Stimulated activated CD4-positive, alpha-beta T cell treated with anti-CD3 and anti-CD28 coated beads, Interleukin-1b, Interleukin-23, amount 100 ng/mL, for 48 hours (primary cell): ENCODE measurements around the gene CACNA2D4.

Source experiments
- DNase-seq: peaks from one replicate; pipeline ENCODE4 v3.0.0-alpha.2; 2020

Gene CACNA2D4

GRCh38 chr12:1842905-1843640 lies 75.4 kb downstream of the CACNA2D4 start:
- DNase-seq: no peak

DNA sequence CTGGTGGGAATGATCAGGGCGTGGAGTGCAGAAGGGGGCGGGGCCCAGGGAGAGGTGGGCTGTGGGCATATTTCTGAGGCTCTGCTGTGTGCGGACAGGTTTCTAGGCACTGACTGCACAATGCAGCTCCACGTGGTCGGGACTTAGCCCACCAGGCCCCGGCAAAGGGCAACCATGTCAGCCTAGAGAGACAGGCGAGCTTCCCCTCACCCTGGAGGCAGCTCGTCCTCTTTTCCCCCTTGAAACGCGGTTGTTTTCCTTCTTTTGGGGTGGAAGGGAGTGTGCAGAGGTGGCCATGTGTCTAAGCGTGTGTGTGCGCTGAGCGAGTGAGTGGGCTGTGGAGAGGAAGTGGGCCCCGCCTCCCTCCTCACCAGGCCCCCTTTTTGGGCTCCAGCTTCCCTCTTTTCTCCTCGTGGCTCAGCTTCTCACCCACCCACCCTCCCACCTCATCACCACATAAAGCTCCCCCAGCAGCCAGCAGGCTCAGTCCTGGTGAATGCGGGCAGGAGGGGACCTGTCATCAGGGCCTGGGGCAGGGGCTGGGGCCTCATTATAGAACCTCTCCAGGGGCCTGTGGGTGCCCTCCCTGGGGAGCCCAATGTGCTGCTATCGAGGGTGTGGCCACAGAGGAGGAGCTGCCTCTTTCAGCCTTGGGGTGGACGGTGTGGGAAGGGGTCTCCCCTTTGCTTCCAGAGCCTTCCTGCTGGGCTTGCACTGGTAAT lies 76.1 kb downstream of the CACNA2D4 start:
- no peak for DNase-seq

DNA sequence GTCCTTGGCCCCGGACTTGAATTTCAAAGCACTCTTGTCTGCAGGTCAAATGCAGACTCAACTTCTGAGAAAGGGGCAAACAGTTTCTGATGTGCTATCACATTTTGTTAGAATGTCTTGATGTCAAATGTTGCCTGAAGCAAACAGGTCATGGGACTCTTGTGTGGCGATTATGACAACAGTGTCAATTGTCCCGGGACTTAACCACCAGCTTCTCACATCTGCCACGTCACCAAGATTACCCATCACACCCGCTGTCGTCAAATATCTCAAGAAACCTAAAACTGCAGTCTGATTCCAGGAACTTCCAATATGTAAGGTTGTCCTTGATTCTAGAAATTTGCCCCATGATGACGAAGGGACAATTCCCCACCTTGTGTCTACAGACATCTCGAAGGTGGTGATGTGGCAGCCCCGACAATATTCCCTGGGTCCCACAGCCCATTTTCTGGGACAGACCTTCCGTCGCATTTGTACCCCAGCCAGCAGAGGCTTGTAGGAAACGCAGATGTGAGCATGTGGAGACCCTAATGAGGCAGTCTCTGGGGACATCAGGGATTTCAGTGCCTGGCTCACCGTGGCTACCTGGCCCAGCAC lies 76.8 kb downstream of the CACNA2D4 start:
- no peak for DNase-seq

DNA sequence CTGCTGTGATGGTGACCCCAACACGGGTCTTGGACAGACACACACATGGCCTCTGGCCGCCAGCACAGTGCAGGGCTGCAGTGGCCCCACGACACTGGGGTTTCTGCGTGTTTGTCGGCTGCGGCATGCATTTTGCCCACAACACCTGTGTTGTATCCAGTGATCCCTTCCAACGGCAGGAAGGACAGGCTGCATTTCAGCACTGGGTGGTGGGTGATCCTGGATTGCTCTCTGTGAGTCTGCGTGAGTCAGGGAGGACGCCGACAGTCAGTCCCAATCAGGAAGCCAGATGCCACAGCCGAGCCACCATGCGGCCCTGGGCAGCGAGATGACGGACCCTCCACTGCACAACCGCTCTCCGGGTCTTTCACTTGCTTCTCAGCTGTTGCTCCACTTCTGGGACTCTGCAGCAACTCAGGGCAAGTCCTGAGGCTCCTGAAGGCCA lies 77.4 kb downstream of the CACNA2D4 start:
- DNase-seq: no peak

- DNase-seq: no peak
These were observed 78.2 kb downstream of the CACNA2D4 start for GRCh38 chr12:1839956-1840951.

DNA sequence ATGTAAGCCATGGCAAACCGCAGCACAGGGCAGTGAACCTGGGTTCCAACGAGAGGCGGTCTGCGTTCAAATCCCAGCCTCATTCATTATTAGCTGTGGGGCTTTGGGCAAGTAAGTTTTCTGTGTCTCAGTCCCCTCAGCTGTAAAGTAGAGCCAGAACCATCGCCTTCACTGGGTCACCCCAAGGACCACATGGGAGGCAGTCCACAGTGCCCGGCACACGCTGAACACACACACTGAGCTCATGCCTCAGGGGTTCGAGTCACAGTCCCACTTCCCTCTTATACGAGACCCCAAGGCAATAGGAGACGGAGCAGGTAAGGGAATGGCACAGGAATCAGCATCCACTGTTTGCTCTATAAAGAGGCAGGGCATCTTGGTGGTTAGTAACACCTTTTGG lies 79.0 kb downstream of the CACNA2D4 start:
- no peak for DNase-seq

DNA sequence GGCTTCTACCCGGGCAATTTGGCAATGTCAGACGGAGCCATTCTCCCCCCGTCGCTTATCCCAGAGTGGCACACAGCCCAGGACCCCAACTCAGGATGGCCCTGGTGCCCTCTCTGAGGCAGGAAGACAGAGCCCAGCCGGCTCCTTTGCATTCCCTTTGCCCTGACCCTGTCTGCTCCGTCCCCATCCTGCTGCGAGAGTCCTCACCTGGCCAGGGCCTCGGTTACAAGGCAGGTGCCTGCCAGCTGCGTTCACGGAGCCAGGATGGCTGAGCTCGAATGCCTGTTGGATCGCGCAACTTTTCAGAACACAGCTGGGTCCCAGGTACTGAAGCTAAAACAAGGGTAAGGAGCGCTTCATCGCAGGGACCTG lies 79.5 kb downstream of the CACNA2D4 start:
- DNase-seq: no peak

- no peak for DNase-seq
These were observed 80.1 kb downstream of the CACNA2D4 start for GRCh38 chr12:1838205-1838993.

DNA sequence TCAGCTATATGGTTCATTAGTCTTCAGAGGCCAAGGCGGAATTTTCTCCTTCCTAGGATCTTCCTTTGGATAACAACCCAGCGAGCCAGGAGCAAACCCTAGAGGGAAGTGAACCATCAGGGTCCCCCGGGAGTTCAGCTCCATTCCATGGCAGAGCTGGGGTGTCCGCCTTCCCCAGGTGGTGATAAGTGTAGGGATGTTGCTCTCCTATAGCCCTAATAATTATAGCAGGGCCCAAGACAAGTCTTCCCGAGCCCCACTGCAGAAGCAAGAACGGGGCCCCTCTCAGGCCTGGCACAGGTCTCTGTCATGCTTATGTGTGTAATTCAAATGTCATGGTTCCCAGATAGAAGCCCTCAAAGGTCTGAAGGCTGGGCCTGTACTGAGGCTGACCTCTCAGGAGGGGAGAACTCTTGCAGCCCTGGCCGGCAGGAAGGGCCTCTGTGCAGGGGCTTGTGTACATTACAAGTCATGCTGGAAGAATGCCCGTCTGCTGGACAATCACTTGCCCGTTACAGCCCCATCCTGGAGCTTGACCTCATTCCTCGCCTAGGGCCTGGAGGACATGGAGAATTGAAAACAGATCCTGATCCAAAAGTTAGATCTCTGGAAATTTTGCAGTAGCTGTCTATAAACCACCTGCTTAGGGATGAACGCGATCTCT lies 80.8 kb downstream of the CACNA2D4 start:
- DNase-seq: no peak

DNA sequence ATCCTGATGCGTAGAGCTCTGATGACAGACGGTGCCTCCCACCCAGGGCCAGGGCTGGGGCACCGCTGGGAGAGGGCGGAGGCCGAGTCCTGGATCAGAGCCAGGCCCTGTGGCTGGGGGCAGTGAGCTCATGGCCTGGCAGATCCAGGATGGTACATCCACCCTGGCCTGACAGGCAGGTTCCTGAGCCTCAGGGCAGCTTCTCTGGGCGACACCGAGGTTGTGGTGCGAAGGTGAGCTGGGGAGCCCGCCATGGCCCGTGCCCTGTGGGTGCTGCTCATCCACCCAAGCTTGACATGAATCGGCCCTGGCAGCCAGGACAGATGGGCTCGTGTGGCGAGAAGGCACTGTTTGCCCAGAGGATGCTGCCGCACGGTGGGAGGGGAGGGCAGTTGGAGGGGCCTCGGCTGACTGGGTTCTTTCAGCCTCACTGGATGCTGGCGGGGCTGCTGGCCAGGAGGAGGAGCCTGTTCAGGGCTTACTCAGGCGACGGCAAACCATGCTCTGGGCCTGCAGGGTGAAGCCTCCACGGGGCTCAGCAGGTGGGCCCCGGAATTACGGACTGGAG lies 81.5 kb downstream of the CACNA2D4 start:
- no peak for DNase-seq

GRCh38 chr12:1836241-1836803 lies 82.1 kb downstream of the CACNA2D4 start:
- DNase-seq: no peak

DNA sequence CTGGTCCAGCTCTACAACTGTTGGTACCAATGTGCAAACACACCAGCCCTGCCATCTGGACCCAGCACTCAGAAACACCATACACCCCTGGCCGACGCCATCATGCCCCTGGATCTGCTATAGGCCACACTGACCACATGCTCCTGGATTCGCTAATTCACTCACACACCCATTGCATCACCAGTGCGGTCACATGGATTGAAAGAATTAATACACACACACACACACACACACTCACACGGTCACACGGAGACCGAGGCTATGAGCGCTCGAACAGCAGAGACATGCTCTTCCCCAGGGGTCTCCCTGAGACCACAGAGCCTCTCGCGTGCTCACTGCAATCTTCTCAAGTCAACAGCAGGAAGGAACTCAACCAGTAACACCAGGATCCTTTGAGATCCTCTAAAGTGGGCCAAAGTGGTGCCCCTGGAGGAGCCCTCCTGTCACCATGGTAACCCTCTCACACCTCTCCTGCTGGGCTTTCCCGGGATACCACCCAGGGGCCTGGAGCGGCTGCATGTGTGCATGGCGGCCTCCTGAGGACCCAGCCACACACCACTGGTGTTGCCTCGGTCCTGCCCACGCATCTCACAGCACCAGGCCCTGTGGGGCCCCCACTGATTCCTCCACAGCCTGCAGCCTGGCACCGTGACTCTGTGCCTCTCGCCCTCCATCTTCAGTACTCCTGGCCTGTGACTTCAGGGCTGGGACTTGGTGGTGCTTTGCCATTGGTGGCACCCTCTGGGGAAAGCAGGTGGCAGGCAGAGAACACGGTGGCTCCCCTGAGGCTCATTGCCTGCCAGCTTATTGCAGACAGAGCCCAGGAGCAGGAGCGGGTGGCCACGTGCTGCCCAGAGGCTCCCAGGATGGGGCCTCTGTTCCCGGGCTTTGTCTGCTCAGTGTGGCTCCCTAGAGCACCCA lies 83.0 kb downstream of the CACNA2D4 start:
- no peak for DNase-seq

- no peak for DNase-seq
These were observed 84.1 kb downstream of the CACNA2D4 start for GRCh38 chr12:1834186-1834925.

DNA sequence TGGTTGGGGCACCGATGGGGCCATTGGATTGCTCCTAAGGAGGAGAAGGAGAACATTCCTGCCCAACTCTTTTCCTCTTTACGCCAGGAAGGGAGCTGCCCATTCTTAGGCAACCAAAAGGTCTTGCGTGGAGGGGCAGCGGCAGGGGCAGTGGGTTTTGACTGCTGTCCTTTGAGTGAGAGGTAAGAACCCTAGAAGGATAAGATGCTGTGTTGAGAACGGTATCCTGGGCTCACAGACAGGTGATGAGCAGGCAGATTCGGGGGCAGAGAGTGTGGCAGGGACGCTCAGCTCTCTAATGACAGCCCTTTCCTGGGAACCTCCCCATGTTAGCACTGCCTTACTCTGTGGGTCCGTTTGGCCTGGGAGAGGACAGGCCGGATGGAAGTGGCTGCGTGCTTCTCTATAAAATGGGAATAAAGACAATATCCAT lies 84.8 kb downstream of the CACNA2D4 start:
- DNase-seq: no peak

DNA sequence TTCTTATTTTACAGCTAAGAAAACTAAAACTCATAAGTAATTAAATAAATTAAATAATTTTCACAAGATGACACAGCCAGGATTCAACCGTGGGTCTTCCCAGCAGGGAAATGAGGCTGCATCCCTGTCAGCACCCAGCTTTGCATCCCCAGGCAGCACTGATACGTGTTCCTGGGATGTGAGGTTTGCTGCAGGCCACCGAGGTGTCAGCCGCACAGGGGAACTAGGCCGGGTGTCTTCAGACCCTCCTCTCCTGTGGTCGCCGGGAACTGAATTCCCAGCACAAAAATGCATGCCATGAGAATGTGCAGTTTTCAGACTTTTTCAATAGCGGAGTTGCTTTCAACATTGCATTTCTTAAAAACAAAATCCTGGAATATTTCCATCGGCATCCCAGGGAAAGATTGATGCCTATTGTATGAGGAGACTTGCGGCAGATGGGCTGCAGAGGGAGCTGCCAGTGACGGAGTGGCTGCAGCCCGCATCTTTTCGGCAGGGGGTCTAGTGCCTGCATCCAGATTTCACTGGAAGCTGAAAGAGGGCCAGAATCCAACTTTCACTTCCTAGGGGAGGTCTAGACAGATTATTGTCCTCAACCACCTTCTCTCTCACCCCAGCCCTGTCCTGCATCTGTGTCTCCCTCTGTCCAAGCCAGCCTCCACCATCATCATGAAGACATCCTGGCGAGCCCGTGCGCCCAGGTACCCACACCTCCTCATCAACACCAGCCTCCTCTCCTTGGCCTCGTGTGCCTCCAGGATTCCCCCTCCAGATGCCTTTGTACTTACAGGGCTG lies 85.5 kb downstream of the CACNA2D4 start:
- DNase-seq: no peak

GRCh38 chr12:1830981-1831963 lies 87.2 kb downstream of the CACNA2D4 start:
- no peak for DNase-seq

DNA sequence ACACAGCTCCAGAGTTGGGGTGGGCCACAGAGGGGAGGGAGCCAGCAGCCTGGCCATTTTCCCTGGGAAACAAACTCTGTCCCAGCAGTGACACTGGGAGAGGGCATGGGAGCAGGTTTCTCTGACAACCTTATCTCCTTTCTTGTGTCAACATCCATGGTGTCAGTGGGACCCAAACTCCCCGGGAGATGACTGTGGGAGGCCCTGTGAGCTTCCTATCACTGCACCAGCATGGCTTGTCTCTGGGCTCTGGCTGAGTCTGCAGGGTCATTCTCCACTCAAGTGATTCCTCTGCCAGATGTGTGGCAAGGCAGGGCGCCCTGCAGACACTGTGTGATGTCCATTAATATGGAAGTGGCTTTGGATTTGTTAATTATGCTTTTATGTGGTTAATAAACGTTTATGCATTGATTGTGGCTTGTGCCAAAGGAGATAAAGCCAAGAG lies 88.0 kb downstream of the CACNA2D4 start:
- DNase-seq: no peak
